Measurements from ENCODE around the gene FAM53B.

GRCh38 chr10:124734311-124735166, 9.6 kb downstream of the FAM53B start:
- TF ChIP-seq, protein P1, sequence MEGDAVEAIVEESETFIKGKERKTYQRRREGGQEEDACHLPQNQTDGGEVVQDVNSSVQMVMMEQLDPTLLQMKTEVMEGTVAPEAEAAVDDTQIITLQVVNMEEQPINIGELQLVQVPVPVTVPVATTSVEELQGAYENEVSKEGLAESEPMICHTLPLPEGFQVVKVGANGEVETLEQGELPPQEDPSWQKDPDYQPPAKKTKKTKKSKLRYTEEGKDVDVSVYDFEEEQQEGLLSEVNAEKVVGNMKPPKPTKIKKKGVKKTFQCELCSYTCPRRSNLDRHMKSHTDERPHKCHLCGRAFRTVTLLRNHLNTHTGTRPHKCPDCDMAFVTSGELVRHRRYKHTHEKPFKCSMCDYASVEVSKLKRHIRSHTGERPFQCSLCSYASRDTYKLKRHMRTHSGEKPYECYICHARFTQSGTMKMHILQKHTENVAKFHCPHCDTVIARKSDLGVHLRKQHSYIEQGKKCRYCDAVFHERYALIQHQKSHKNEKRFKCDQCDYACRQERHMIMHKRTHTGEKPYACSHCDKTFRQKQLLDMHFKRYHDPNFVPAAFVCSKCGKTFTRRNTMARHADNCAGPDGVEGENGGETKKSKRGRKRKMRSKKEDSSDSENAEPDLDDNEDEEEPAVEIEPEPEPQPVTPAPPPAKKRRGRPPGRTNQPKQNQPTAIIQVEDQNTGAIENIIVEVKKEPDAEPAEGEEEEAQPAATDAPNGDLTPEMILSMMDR (IDR thresholded peaks at IDR 0.05): no peak
- TF ChIP-seq POLR2A (IDR thresholded peaks at IDR 0.05): no peak

Measured in Peyer's patch (tissue), 4 donors.